ENCODE measurements around the gene TRIM58. TPM values are rescaled to one million over a fixed set of nuclear protein-coding genes. Genes with fewer than 3 reads are reported as not detected.

The TRIM58 gene
- total RNA-seq, 1 experiment from 2014 or later, result not detected

DNA sequence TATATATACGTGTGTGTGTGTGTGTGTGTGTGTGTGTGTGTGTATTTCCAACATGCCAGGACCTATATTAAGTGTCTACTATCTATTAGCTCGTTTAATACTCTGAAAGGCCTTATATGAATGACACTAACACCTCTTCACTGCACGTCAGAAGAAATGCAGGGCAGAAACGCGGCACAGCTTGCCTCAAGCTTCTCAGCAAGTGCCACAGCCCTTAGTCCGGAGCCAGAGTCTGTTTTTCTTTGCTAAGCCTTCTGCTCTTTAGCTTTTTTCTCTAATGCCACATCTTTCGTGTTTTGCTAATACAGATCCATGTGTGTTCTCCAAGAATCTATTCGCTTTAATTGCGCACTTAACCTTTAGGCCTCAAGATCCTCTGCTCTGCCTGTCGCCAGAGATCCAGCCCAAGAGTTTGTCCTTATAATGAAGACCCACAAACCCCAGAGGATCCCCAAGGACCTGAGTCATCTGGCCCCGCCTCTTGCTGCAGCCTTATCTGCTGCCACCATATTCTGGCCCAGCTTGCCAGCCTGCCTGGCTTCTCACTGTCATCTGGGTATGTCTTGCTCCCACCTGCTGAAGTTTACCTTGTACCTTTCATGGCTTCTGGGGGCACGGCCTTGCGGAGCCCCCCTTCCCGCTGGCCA, 2.0 kb upstream of the TRIM58 start:
- Histone ChIP-seq H3K36me3 (ENCODE audit: control insufficient read depth, insufficient read depth, low read length) (no peaks in the 10 kb centered on the region), H3K27me3 (ENCODE audit: control insufficient read depth, insufficient read depth, low read length) (no peaks in the 10 kb centered on the region), H3K4me1 (ENCODE audit: control insufficient read depth, insufficient read depth, low read length) (no peaks in the 10 kb centered on the region), H3K9me3 (ENCODE audit: control insufficient read depth, insufficient read depth, low read depth, low read length) (no peaks in the 10 kb centered on the region), H3K27ac (ENCODE audit: low read length) (no peak overlapping the region), H3K4me3 (ENCODE audit: low read depth in 2 of 2, low read length in 2 of 2) (no peak overlapping the region)
- no TSS peak for BruUV-seq (replicated peaks)
- no peak for ATAC-seq
- no peak for DNase-seq (ENCODE audit: low read depth, low spot score)
- in situ Hi-C loops (cut with HindIII; ENCODE audit: low pct_unique_long_range_greater_than_20kb, low sequenced_read_pairs) (no loop called here), intact Hi-C loops (cut with micrococcal nuclease; ENCODE audit: unreplicated experiment) (loop anchor here (10.0 kb wide), 1 partner anchor 60 kb away; no protein-coding TSS in a partner anchor)
- ChIA-PET POLR2A (interaction anchor here (0.6 kb wide), 1 partner anchor 8 kb away, joined by 3 read pairs; no protein-coding TSS in a partner anchor), CTCF (no interaction called here)
- TF ChIP-seq TCF7L2 (IDR thresholded peaks at IDR 0.05; ENCODE audit: low read depth, low read length), result no peak
- TF ChIP-seq SIN3A (IDR thresholded peaks at IDR 0.05; ENCODE audit: borderline replicate concordance, insufficient read depth, low read depth, low read length), result no peak
- TF ChIP-seq, protein P1, sequence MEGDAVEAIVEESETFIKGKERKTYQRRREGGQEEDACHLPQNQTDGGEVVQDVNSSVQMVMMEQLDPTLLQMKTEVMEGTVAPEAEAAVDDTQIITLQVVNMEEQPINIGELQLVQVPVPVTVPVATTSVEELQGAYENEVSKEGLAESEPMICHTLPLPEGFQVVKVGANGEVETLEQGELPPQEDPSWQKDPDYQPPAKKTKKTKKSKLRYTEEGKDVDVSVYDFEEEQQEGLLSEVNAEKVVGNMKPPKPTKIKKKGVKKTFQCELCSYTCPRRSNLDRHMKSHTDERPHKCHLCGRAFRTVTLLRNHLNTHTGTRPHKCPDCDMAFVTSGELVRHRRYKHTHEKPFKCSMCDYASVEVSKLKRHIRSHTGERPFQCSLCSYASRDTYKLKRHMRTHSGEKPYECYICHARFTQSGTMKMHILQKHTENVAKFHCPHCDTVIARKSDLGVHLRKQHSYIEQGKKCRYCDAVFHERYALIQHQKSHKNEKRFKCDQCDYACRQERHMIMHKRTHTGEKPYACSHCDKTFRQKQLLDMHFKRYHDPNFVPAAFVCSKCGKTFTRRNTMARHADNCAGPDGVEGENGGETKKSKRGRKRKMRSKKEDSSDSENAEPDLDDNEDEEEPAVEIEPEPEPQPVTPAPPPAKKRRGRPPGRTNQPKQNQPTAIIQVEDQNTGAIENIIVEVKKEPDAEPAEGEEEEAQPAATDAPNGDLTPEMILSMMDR (IDR thresholded peaks at IDR 0.05), result no peak
- TF ChIP-seq, protein P2, sequence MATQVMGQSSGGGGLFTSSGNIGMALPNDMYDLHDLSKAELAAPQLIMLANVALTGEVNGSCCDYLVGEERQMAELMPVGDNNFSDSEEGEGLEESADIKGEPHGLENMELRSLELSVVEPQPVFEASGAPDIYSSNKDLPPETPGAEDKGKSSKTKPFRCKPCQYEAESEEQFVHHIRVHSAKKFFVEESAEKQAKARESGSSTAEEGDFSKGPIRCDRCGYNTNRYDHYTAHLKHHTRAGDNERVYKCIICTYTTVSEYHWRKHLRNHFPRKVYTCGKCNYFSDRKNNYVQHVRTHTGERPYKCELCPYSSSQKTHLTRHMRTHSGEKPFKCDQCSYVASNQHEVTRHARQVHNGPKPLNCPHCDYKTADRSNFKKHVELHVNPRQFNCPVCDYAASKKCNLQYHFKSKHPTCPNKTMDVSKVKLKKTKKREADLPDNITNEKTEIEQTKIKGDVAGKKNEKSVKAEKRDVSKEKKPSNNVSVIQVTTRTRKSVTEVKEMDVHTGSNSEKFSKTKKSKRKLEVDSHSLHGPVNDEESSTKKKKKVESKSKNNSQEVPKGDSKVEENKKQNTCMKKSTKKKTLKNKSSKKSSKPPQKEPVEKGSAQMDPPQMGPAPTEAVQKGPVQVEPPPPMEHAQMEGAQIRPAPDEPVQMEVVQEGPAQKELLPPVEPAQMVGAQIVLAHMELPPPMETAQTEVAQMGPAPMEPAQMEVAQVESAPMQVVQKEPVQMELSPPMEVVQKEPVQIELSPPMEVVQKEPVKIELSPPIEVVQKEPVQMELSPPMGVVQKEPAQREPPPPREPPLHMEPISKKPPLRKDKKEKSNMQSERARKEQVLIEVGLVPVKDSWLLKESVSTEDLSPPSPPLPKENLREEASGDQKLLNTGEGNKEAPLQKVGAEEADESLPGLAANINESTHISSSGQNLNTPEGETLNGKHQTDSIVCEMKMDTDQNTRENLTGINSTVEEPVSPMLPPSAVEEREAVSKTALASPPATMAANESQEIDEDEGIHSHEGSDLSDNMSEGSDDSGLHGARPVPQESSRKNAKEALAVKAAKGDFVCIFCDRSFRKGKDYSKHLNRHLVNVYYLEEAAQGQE (IDR thresholded peaks at IDR 0.05; ENCODE audit: insufficient read depth in 1 of 2, low read depth in 2 of 2, low read length in 1 of 2), result no peak
- no peak for TF ChIP-seq POLR2AphosphoS5 (IDR thresholded peaks at IDR 0.05; ENCODE audit: low read depth, low read length)

DNA sequence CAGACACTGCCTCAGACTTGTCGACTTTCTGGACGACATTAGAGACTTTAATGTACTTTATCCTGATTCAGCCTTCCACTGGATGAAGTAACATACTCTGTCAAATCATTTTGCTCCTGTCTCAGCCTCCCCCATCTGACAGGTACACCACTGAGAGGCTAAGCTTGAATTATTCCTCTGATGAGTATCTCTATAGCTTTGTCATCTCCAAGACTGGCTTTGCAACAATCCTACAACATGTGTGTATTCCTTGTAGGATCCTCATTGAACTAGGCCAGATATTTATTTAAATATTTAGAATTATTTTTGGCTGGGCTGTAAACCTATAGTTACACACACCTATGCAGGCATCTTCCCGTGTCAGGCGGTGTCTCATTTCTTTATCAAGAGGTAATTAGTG, 1.1 kb upstream of the TRIM58 start:
- no peaks in the 10 kb centered on the region for H3K36me3 ChIP-seq (ENCODE audit: control insufficient read depth, insufficient read depth, low read length)
- ChIA-PET POLR2A (no interaction called here), CTCF (no interaction called here)
- no peaks in the 10 kb centered on the region for H3K9me3 ChIP-seq (ENCODE audit: control insufficient read depth, insufficient read depth, low read depth, low read length)
- ATAC-seq (no peak), DNase-seq (ENCODE audit: low read depth, low spot score) (no peak)
- no peak overlapping the region for H3K4me3 ChIP-seq (ENCODE audit: low read depth in 2 of 2, low read length in 2 of 2)
- BruUV-seq (replicated peaks), result no TSS peak
- H3K4me1 ChIP-seq (ENCODE audit: control insufficient read depth, insufficient read depth, low read length), result no peaks in the 10 kb centered on the region
- intact Hi-C loops (cut with micrococcal nuclease; ENCODE audit: unreplicated experiment) (loop anchor here (10.0 kb wide), 1 partner anchor 59 kb away; no protein-coding TSS in a partner anchor), in situ Hi-C loops (cut with HindIII; ENCODE audit: low pct_unique_long_range_greater_than_20kb, low sequenced_read_pairs) (no loop called here)
- TF ChIP-seq, protein P2 (IDR thresholded peaks at IDR 0.05; ENCODE audit: insufficient read depth in 1 of 2, low read depth in 2 of 2, low read length in 1 of 2), result no peak
- no peak for TF ChIP-seq SIN3A (IDR thresholded peaks at IDR 0.05; ENCODE audit: borderline replicate concordance, insufficient read depth, low read depth, low read length)
- TF ChIP-seq, protein P1 (IDR thresholded peaks at IDR 0.05), result no peak
- H3K27me3 ChIP-seq (ENCODE audit: control insufficient read depth, insufficient read depth, low read length), result no peaks in the 10 kb centered on the region
- H3K27ac ChIP-seq (ENCODE audit: low read length), result no peak overlapping the region

Data from Panc1 (cell line).